Activated T-helper 17 cell treated with anti-CD3 and anti-CD28 coated beads, Interleukin-2, amount 50 U/mL, for 72 hours (primary cell): ENCODE results near the gene STAB1. TPM values are rescaled to one million over a fixed set of nuclear protein-coding genes. Genes with fewer than 3 reads are reported as not detected.

Source experiments
- ATAC-seq: fragments of 150-1000 bp; cut with Tn5 transposase; replicated peaks from 2 replicates; pipeline ENCODE4 v1.10.0; 2021; ENCODE audit warnings: mild to moderate bottlenecking, moderate library complexity
- H3K27ac Mint-ChIP-seq: one replicate; pipeline ENCODE4 v1.8.0; 2022; ENCODE audit warnings: mixed read lengths
- H3K27me3 Mint-ChIP-seq: one replicate; pipeline ENCODE4 v1.8.0; 2022; ENCODE audit warnings: mixed read lengths
- H3K36me3 Mint-ChIP-seq: one replicate; pipeline ENCODE4 v1.8.0; 2022; ENCODE audit warnings: low read depth, mild to moderate bottlenecking, mixed read lengths
- H3K4me1 Mint-ChIP-seq: one replicate; pipeline ENCODE4 v1.8.0; 2022; ENCODE audit warnings: mixed read lengths
- H3K4me3 Mint-ChIP-seq: one replicate; pipeline ENCODE4 v1.8.0; 2022; ENCODE audit warnings: mild to moderate bottlenecking, mixed read lengths
- H3K9me3 Mint-ChIP-seq: one replicate; pipeline ENCODE4 v1.8.0; 2022; ENCODE audit warnings: mixed read lengths
- total RNA-seq, 2 donors: library from RNA; stranded (reverse); gene quantifications; one replicate each; pipeline ENCODE4 v1.2.3, GENCODE V29; 2022

Gene STAB1
- total RNA-seq, 2 donors from 2014 or later = 0.19 to 0.26 TPM

DNA sequence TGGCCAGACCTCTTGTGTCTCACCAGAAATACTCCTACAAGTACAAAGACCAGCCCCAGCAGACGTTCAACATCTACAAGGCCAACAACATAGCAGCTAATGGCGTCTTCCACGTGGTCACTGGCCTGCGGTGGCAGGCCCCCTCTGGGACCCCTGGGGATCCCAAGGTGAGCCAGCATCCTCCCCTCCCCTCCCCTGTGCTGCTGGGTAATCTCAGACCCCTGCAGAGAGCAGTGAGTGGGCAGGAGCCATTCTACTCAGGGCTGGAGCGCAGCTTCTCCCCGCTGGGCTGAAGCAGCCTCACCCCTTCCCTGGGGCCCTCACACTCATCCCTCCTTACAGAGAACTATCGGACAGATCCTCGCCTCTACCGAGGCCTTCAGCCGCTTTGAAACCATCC is 9.8 kb downstream of the STAB1 start:
- no peak overlapping the region for H3K27ac Mint-ChIP-seq
- H3K4me1 Mint-ChIP-seq = no peaks in the 10 kb centered on the region
- no peak for ATAC-seq
- H3K4me3 Mint-ChIP-seq = no peak overlapping the region
- H3K27me3 Mint-ChIP-seq = no peaks in the 10 kb centered on the region
- H3K9me3 Mint-ChIP-seq = no peaks in the 10 kb centered on the region
- no peaks in the 10 kb centered on the region for H3K36me3 Mint-ChIP-seq

DNA sequence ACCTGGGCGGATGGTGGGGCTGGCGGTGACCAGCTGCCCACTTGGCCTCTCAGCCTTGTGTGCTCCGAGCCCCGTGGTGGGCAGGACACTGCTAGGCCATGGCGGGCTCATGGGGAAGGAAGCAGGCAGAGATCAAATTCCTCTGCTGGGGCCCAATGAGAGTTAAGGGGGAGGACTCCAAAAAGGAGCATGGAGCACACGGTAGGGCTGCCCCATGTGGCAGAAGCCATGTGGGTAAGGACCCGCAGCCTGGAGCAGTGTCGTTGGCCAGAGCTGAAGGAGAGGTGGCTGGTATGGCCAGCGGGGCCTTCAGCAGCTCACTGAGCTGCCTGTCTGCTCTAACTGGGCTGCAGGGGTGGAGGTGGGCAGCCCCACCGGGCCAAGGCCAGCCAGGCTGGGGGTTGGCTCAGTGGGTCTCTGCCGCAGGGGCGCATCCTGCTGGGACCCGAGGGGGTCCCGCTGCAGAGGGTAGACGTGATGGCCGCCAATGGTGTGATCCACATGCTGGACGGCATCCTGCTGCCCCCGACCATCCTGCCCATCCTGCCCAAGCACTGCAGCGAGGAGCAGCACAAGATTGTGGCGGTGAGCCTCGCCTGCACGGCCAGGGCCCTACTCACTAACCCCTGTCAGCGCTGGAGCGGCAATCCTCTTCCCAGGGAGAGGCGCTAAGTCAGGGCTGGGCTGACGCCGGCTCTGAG is 11.3 kb downstream of the STAB1 start:
- H3K9me3 Mint-ChIP-seq = no peaks in the 10 kb centered on the region
- H3K36me3 Mint-ChIP-seq = no peaks in the 10 kb centered on the region
- no peak for ATAC-seq
- no peaks in the 10 kb centered on the region for H3K4me1 Mint-ChIP-seq
- no peak overlapping the region for H3K4me3 Mint-ChIP-seq
- no peak overlapping the region for H3K27ac Mint-ChIP-seq
- no peaks in the 10 kb centered on the region for H3K27me3 Mint-ChIP-seq

DNA sequence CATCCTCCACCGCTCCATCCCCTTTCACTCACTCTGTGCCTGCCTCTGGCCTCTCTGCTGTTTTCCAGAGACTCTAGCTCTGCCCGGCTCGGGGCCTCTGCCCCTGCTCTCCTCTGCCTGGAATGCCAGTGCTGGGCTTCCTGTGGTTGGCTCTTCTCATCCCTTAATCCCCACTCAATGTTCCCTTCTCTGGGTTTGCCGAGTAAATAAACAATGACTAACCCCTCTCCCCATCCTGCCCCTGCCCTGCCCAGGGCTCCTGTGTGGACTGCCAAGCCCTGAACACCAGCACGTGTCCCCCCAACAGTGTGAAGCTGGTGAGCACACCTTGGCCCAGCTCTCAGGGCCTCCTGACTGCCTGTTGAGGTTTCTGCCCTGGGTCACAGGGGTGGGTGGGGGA is 12.2 kb downstream of the STAB1 start:
- no peaks in the 10 kb centered on the region for H3K4me1 Mint-ChIP-seq
- no peaks in the 10 kb centered on the region for H3K27me3 Mint-ChIP-seq
- no peak overlapping the region for H3K27ac Mint-ChIP-seq
- H3K9me3 Mint-ChIP-seq = no peaks in the 10 kb centered on the region
- H3K36me3 Mint-ChIP-seq = no peaks in the 10 kb centered on the region
- no peak for ATAC-seq
- H3K4me3 Mint-ChIP-seq = no peak overlapping the region

DNA sequence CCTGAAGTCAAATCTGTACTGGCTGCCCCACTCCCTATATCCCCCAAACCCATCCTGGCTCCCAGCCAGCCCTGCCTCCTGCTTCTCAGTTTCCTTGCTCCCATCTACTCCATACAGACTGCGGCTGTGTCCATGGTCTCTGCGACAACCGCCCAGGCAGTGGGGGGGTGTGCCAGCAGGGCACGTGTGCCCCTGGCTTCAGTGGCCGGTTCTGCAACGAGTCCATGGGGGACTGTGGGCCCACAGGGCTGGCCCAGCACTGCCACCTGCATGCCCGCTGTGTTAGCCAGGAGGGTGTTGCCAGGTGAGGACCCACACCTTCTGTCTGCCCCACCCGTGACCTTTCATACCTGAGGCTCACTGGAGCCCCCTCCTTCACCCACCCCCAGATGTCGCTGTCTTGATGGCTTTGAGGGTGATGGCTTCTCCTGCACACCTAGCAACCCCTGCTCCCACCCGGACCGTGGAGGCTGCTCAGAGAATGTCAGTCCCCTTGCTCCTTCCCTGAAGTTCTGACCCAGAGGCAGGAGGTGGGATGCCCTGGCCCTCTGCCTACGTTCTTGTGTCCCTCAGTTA is 14.7 kb downstream of the STAB1 start:
- no peak overlapping the region for H3K4me3 Mint-ChIP-seq
- no peaks in the 10 kb centered on the region for H3K9me3 Mint-ChIP-seq
- no peaks in the 10 kb centered on the region for H3K4me1 Mint-ChIP-seq
- no peak overlapping the region for H3K27ac Mint-ChIP-seq
- peak; percentile 53 for ATAC-seq
- no peaks in the 10 kb centered on the region for H3K36me3 Mint-ChIP-seq
- H3K27me3 Mint-ChIP-seq = no peaks in the 10 kb centered on the region

DNA sequence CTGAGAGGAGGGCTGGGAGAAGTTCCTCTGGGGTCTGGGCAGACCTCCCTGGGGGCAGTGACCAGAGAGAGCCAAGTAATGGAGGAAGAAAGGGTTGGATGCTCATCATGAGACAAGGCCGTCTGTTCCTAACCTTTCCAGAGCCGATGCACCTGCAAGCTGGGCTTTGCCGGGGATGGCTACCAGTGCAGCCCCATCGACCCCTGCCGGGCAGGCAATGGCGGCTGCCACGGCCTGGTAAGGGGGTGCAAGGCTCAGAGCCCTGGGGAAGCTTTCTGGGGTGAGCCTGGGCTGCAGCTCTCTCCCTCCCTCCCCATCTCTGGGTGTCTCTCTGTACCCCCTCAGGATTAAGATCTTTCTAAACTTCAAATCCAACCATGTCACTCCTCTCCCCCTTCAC is 16.4 kb downstream of the STAB1 start:
- Mint-ChIP-seq H3K27ac (no peak overlapping the region), H3K4me1 (no peaks in the 10 kb centered on the region), H3K9me3 (no peaks in the 10 kb centered on the region), H3K36me3 (no peaks in the 10 kb centered on the region), H3K27me3 (no peaks in the 10 kb centered on the region), H3K4me3 (no peak overlapping the region)
- no peak for ATAC-seq

DNA sequence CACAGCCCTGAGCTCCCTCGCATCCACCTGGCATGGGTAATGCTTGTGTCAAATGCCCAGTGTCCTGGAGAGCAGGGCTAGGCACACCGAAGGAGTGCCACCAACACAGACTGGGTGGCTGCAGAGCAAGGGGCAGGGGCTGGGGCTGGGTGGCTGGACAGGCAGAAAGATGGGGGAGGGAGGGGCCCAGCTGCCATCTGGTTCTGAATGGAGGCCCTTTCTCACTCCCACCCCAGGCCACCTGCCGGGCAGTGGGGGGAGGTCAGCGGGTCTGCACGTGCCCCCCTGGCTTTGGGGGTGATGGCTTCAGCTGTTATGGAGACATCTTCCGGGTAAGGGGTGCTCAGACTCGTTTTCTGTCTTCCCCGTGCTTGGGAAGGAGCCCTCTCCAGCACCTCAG is 17.0 kb downstream of the STAB1 start:
- Mint-ChIP-seq H3K4me3 (no peak overlapping the region), H3K27me3 (no peaks in the 10 kb centered on the region), H3K27ac (no peak overlapping the region), H3K9me3 (no peaks in the 10 kb centered on the region), H3K4me1 (no peaks in the 10 kb centered on the region), H3K36me3 (no peaks in the 10 kb centered on the region)
- ATAC-seq = no peak

DNA sequence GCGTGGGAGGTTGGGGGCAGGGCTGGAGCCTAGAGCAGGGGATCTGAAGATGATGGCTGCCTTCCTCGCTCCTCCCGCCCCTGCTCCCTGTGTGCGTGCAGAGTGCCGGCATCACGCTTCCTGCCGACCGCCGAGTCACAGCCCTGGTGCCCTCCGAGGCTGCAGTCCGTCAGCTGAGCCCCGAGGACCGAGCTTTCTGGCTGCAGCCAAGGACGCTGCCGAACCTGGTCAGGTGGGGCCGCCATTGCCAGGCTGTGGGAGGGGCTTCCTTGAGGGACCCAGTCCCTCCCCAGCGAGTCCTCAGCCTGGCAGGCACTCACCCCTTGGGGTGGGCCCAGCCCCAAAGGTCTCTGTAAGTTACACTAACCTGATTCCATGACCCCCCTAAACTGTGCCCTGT is 17.6 kb downstream of the STAB1 start:
- Mint-ChIP-seq H3K9me3 (no peaks in the 10 kb centered on the region), H3K36me3 (no peaks in the 10 kb centered on the region), H3K27me3 (no peaks in the 10 kb centered on the region)

DNA sequence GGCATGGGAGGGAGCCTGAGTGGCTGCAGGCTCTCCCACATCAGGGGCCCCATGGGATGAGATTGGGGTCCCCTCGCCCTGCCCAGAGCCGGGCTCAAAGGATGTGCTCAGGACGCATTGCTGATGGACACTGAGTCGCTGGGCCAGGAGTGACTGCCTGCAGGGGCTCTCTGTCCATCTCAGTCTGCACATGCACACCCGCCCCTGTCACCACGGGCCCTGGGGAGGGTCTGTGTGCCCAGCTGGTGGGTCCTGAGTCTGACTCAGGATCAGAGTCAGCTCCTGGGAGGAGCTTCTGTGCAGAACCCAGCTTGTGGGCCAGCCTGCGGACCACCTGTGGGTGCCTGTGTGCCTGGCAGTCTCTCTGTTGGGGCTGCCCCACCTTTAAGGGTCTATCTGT is 18.1 kb downstream of the STAB1 start:
- H3K4me3 Mint-ChIP-seq = no peak overlapping the region
- no peaks in the 10 kb centered on the region for H3K9me3 Mint-ChIP-seq
- no peaks in the 10 kb centered on the region for H3K4me1 Mint-ChIP-seq
- no peaks in the 10 kb centered on the region for H3K27me3 Mint-ChIP-seq
- ATAC-seq = no peak
- H3K36me3 Mint-ChIP-seq = no peaks in the 10 kb centered on the region
- H3K27ac Mint-ChIP-seq = no peak overlapping the region

More for the DNA sequence above, 17.6 kb downstream of the STAB1 start:
- no peak for ATAC-seq
- H3K4me1 Mint-ChIP-seq = no peaks in the 10 kb centered on the region
- H3K4me3 Mint-ChIP-seq = no peak overlapping the region
- no peak overlapping the region for H3K27ac Mint-ChIP-seq

DNA sequence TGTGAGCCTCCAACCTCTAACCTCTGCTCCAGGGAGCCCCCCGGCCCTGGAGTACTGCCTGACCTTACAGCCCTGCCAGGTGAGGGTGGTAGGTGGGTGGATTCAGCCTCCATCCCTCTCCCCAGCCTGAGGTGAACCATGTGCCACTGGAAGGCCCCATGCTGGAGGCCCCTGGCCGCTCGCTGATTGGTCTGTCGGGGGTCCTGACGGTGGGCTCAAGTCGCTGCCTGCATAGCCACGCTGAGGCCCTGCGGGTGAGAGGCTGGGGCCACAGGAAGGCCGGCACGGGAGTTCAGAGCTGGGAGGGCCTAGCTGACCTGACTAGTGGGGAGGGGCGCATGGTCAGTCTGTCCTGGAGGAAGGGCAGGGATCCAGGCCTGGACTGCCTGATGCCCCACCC is 19.4 kb downstream of the STAB1 start:
- Mint-ChIP-seq H3K36me3 (no peaks in the 10 kb centered on the region), H3K27me3 (no peaks in the 10 kb centered on the region), H3K27ac (no peak overlapping the region), H3K9me3 (no peaks in the 10 kb centered on the region), H3K4me3 (no peak overlapping the region), H3K4me1 (no peaks in the 10 kb centered on the region)
- ATAC-seq = no peak

DNA sequence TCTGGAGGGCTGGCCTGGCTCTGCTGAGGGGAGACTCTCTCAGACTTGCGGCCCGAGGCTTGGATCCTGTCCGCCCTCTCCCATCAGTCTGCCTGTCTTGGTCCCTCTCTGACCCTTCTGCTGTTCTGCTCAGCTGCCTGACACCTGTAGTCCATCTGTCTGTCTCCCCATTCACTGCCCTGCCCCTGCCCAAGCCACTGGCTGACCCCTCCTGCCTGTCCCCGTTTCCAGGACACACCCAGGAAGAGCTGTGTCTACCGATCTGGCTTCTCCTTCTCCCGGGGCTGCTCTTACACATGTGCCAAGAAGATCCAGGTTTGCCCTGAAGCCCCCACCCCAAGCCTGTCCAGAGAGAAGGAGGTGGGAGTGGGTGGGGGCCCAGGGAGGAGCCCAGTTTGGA is 20.1 kb downstream of the STAB1 start:
- Mint-ChIP-seq H3K4me3 (no peak overlapping the region), H3K9me3 (no peaks in the 10 kb centered on the region), H3K4me1 (no peaks in the 10 kb centered on the region), H3K27me3 (no peaks in the 10 kb centered on the region), H3K36me3 (no peaks in the 10 kb centered on the region), H3K27ac (no peak overlapping the region)
- ATAC-seq = no peak

DNA sequence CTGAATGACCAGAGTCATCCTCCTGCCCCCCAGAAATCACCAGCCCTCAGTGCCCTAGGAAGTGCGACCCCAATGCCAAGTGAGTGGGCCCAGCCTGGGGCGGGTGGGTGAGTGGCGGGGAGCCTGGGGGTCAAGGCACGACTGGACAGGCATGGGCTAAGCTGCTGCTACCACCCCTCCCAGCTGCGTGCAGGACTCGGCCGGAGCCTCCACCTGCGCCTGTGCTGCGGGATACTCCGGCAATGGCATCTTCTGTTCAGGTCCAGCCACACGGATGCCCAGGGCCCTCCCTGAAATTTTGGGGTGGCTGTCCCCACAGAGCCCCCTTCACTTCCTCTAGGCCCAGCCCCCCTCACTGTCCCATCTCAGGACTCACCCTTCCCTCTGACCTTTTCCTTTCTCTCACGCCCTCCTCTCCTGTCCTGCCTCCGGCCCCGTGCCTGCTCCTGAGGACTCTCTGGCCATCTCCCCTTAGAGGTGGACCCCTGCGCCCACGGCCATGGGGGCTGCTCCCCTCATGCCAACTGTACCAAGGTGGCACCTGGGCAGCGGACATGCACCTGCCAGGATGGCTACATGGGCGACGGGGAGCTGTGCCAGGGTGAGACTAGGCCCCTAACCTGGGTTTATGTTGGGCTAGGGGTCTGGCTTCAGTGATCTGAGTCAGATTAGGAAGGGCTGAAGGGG is 21.5 kb downstream of the STAB1 start:
- Mint-ChIP-seq H3K4me1 (no peaks in the 10 kb centered on the region), H3K27me3 (no peaks in the 10 kb centered on the region), H3K4me3 (no peak overlapping the region), H3K9me3 (no peaks in the 10 kb centered on the region), H3K36me3 (no peaks in the 10 kb centered on the region), H3K27ac (no peak overlapping the region)
- no peak for ATAC-seq

DNA sequence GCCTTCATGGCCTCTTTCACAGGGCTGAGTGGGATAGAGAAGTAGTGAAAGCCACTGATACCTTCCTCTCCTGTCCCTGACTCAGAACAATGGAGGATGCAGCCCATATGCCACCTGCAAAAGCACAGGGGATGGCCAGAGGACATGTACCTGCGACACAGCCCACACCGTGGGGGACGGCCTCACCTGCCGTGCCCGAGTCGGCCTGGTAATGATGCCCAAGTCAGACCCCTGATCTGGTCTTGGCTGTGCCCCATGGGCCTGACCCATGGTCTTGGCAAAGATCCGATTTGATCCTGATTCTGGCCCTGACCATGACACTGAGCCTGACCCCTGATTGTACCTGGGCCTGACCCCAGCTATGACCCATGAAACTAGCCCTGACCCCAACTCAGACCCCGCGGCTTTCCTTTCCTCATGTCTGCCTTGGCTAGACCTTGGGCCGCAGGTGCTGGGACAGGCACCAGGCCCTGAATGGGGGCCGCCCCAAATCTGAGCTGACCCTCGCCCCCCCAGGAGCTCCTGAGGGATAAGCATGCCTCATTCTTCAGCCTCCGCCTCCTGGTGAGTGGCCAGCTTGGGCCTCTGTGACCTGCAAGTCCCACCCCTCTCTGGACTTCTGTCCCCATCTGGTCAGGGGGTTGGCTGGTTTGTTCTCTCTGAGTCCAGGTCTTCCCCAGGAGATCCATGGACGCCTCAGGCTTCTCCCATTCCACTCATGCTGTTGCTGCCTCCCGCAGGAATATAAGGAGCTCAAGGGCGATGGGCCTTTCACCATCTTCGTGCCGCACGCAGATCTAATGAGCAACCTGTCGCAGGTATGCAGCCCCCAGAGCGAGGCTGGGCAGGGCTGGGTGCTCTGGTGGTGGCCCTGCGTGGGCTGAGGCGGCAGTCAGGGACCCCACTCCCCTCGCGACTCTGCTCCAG is 22.9 kb downstream of the STAB1 start:
- ATAC-seq = no peak
- Mint-ChIP-seq H3K9me3 (no peaks in the 10 kb centered on the region), H3K36me3 (no peaks in the 10 kb centered on the region), H3K27ac (no peak overlapping the region), H3K4me3 (no peak overlapping the region), H3K4me1 (no peaks in the 10 kb centered on the region), H3K27me3 (no peaks in the 10 kb centered on the region)

DNA sequence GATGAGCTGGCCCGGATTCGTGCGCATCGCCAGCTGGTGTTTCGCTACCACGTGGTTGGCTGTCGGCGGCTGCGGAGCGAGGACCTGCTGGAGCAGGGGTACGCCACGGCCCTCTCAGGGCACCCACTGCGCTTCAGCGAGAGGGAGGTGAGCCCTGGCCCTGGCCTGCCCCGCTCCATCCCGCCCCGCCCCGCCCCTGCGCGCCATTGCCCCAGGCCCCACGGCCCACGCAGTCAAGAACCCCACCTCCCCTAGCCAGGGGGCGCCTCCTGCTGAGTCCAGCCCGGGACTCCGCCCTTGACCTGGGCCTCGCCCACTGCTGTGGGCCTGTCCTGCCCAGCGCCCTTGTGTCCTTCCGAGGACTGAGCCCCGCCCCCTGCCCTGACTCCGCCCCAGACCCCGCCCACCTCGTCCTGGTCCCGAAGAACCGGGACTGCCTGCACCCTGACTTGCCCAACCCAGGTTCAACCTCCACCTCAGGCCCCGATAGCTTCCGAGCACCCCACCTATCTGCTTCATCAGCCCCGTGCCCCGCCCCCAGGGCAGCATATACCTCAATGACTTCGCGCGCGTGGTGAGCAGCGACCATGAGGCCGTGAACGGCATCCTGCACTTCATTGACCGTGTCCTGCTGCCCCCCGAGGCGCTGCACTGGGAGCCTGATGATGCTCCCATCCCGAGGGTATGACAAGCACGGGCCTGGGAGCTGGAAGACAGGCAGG is 23.7 kb downstream of the STAB1 start:
- Mint-ChIP-seq H3K4me3 (no peak overlapping the region), H3K9me3 (no peaks in the 10 kb centered on the region), H3K36me3 (no peaks in the 10 kb centered on the region), H3K4me1 (no peaks in the 10 kb centered on the region), H3K27me3 (no peaks in the 10 kb centered on the region), H3K27ac (no peak overlapping the region)
- ATAC-seq = no peak
